Smooth muscle cell (in vitro differentiated cells): ENCODE results near the gene LANCL3. TPM values are rescaled to one million over a fixed set of nuclear protein-coding genes. Genes with fewer than 3 reads are reported as not detected.

ENCODE experiments used
- DNase-seq: peaks from one replicate; lab custom pipeline; 2025; ENCODE audit not compliant: unreplicated experiment; lab: John Stamatoyannopoulos, UW
- H2AFZ ChIP-seq: fragments of 200-600 bp; sonication (generic); 2 replicates; pipeline ENCODE4 v1.6.0; 2016; ENCODE audit warnings: antibody characterized with exemption, low read depth, mild to moderate bottlenecking
- H3F3A ChIP-seq: fragments of 200-600 bp; sonication (generic); 2 replicates; pipeline ENCODE4 v1.6.0; 2017; ENCODE audit warnings: antibody characterized with exemption, low read depth
- H3K27ac ChIP-seq: fragments of 200-600 bp; sonication (generic); 2 replicates; pipeline ENCODE4 v1.5.1; 2016; ENCODE audit warnings: low read depth, mild to moderate bottlenecking
- H3K27me3 ChIP-seq: fragments of 200-600 bp; sonication (generic); 2 replicates; pipeline ENCODE4 v1.6.1; 2016; ENCODE audit warnings: low read depth, mild to moderate bottlenecking
- H3K36me3 ChIP-seq: fragments of 200-600 bp; sonication (generic); 2 replicates; pipeline ENCODE4 v1.5.1; 2016; ENCODE audit warnings: low read depth
- H3K4me1 ChIP-seq: fragments of 200-600 bp; sonication (generic); 2 replicates; pipeline ENCODE4 v1.5.1; 2016; ENCODE audit warnings: low read depth
- H3K4me2 ChIP-seq: fragments of 200-600 bp; sonication (generic); 2 replicates; pipeline ENCODE4 v1.6.0; 2016; ENCODE audit warnings: mild to moderate bottlenecking
- H3K4me3 ChIP-seq: fragments of 200-600 bp; sonication (generic); 2 replicates; pipeline ENCODE4 v1.5.1; 2016; ENCODE audit warnings: mild to moderate bottlenecking
- H3K79me2 ChIP-seq: fragments of 200-600 bp; sonication (generic); 2 replicates; pipeline ENCODE4 v1.6.0; 2016; ENCODE audit warnings: low read depth, mild to moderate bottlenecking
- H3K9ac ChIP-seq: fragments of 200-600 bp; sonication (generic); 2 replicates; pipeline ENCODE4 v1.6.0; 2016; ENCODE audit warnings: low read depth
- H3K9me3 ChIP-seq: fragments of 200-600 bp; sonication (generic); replicated peaks from 2 replicates; pipeline ENCODE4 v1.5.1; 2016; ENCODE audit warnings: low read depth
- H4K20me1 ChIP-seq: fragments of 200-600 bp; sonication (generic); 2 replicates; pipeline ENCODE4 v1.6.0; 2016; ENCODE audit warnings: low read depth
- CTCF ChIP-seq: fragments of 200-600 bp; sonication (generic); IDR thresholded peaks from 2 replicates; pipeline ENCODE4 v1.5.1; 2017; ENCODE audit warnings: borderline replicate concordance, mild to moderate bottlenecking, antibody characterized with exemption; ENCODE audit not compliant: insufficient read depth, poor library complexity, severe bottlenecking
- WGBS: methylation state at CpG from one replicate; pipeline ENCODE4 v1.1.7; 2016; ENCODE audit warnings: low lambda C conversion rate; 5-methylcytosine and 5-hydroxymethylcytosine counted together
- polyA plus RNA-seq: library from polyadenylated mRNA; unstranded; fragments of >200 nt; fragmentation: Nextera tagmentation; extraction: Ambion mirVana; gene quantifications from 2 replicates; pipeline ENCODE4 v1.2.1, GENCODE V29; 2016
- total RNA-seq: library from RNA; depleted of rRNA; stranded (reverse); fragments of >200 nt; gene quantifications from 2 replicates; pipeline ENCODE4 v1.2.3, GENCODE V29; 2014

The LANCL3 gene
- total and polyA plus RNA-seq, 2 experiments from 2014 or later = 0.18 to 0.54 TPM

- Histone ChIP-seq H3F3A (no peaks in the 10 kb centered on the region), H4K20me1 (no peaks in the 10 kb centered on the region), H3K4me1 (no peaks in the 10 kb centered on the region), H3K79me2 (no peaks in the 10 kb centered on the region), H3K9ac (no peak overlapping the region), H3K4me2 (no peak overlapping the region), H3K27me3 (no peaks in the 10 kb centered on the region), H3K4me3 (no peak overlapping the region), H2AFZ (no peak overlapping the region), H3K36me3 (no peaks in the 10 kb centered on the region), H3K9me3 (no peaks in the 10 kb centered on the region), H3K27ac (no peak overlapping the region)
- no peak for DNase-seq
- WGBS = 81% methylated on average over 1 of the region's 1 CpG
- TF ChIP-seq CTCF = no peak
These were observed 107.1 kb downstream of the LANCL3 start for GRCh38 chrX:37678574-37678973.

GRCh38 chrX:37679230-37679629 lies 107.8 kb downstream of the LANCL3 start:
- no peaks in the 10 kb centered on the region for H3K27me3 ChIP-seq
- H4K20me1 ChIP-seq = no peaks in the 10 kb centered on the region
- no peaks in the 10 kb centered on the region for H3K79me2 ChIP-seq
- H3K9me3 ChIP-seq = no peaks in the 10 kb centered on the region
- no peaks in the 10 kb centered on the region for H3K36me3 ChIP-seq
- H3K4me2 ChIP-seq = no peak overlapping the region
- no peak for DNase-seq
- H3K27ac ChIP-seq = no peak overlapping the region
- H3K4me1 ChIP-seq = no peaks in the 10 kb centered on the region
- H3F3A ChIP-seq = no peaks in the 10 kb centered on the region
- TF ChIP-seq CTCF = no peak
- H2AFZ ChIP-seq = no peak overlapping the region
- no peak overlapping the region for H3K9ac ChIP-seq
- H3K4me3 ChIP-seq = no peak overlapping the region
- WGBS = 70% methylated on average over 1 of the region's 1 CpG

GRCh38 chrX:37679888-37680287 lies 108.4 kb downstream of the LANCL3 start:
- Histone ChIP-seq H3K4me2 (no peak overlapping the region), H3F3A (no peaks in the 10 kb centered on the region), H3K4me3 (no peak overlapping the region), H2AFZ (no peak overlapping the region), H3K9ac (no peak overlapping the region), H3K27ac (no peak overlapping the region), H3K9me3 (no peaks in the 10 kb centered on the region), H3K36me3 (no peaks in the 10 kb centered on the region), H3K27me3 (no peaks in the 10 kb centered on the region), H3K4me1 (no peaks in the 10 kb centered on the region), H3K79me2 (no peaks in the 10 kb centered on the region), H4K20me1 (no peaks in the 10 kb centered on the region)
- no peak for DNase-seq
- no peak for TF ChIP-seq CTCF
- 54% methylated on average over 1 of the region's 1 CpG for WGBS

- no peak for DNase-seq
- TF ChIP-seq CTCF = no peak
- no peak overlapping the region for H2AFZ ChIP-seq
These were observed 113.0 kb downstream of the LANCL3 start for GRCh38 chrX:37684426-37684825.

More at GRCh38 chrX:37684426-37684825, 113.0 kb downstream of the LANCL3 start:
- Histone ChIP-seq H3K79me2 (no peaks in the 10 kb centered on the region), H4K20me1 (no peaks in the 10 kb centered on the region), H3F3A (no peaks in the 10 kb centered on the region), H3K27me3 (no peaks in the 10 kb centered on the region), H3K36me3 (no peaks in the 10 kb centered on the region), H3K27ac (no peak overlapping the region), H3K4me1 (no peaks in the 10 kb centered on the region), H3K9ac (no peak overlapping the region), H3K4me2 (no peak overlapping the region), H3K4me3 (no peak overlapping the region), H3K9me3 (no peaks in the 10 kb centered on the region)
